ENCODE results near the gene TMED9.

TMED9 gene

GRCh38 chr5:177605078-177605477, 13.1 kb downstream of the TMED9 start:
- Mint-ChIP-seq H3K9me3 (no peaks in the 10 kb centered on the region), H3K36me3 (ENCODE audit: low read depth) (peaks cover 60% of the 10 kb centered on the region), H3K27me3 (no peaks in the 10 kb centered on the region), H3K27ac (no peak overlapping the region), H3K4me1 (ENCODE audit: low read depth) (peaks cover 30% of the 10 kb centered on the region), H3K4me3 (no peak overlapping the region)
- intact Hi-C loops (cut with micrococcal nuclease) = loop anchor here (5.0 kb wide), 1 partner anchor 457 kb away; no protein-coding TSS in a partner anchor

- Mint-ChIP-seq H3K36me3 (ENCODE audit: low read depth) (peaks cover 60% of the 10 kb centered on the region), H3K4me1 (ENCODE audit: low read depth) (peaks cover 25% of the 10 kb centered on the region), H3K9me3 (no peaks in the 10 kb centered on the region), H3K27me3 (no peaks in the 10 kb centered on the region), H3K27ac (no peak overlapping the region), H3K4me3 (no peak overlapping the region)
- intact Hi-C loops (cut with micrococcal nuclease) = loop anchor here (5.0 kb wide), 1 partner anchor 457 kb away; no protein-coding TSS in a partner anchor
Observed at GRCh38 chr5:177605667-177606066, 13.7 kb downstream of the TMED9 start.

- Mint-ChIP-seq H3K4me3 (no peak overlapping the region), H3K9me3 (no peaks in the 10 kb centered on the region), H3K36me3 (ENCODE audit: low read depth) (peaks cover 62% of the 10 kb centered on the region), H3K27ac (no peak overlapping the region), H3K4me1 (ENCODE audit: low read depth) (peaks cover 20% of the 10 kb centered on the region), H3K27me3 (no peaks in the 10 kb centered on the region)
- intact Hi-C loops (cut with micrococcal nuclease) = loop anchor here (5.0 kb wide), 1 partner anchor 456 kb away; no protein-coding TSS in a partner anchor
Observed at GRCh38 chr5:177606071-177607051, 14.4 kb downstream of the TMED9 start.

GRCh38 chr5:177607115-177607451, 15.1 kb downstream of the TMED9 start:
- intact Hi-C loops (cut with micrococcal nuclease) = loop anchor here (5.0 kb wide), 1 partner anchor 455 kb away; no protein-coding TSS in a partner anchor

GRCh38 chr5:177607452-177608192, 15.6 kb downstream of the TMED9 start:
- Mint-ChIP-seq H3K9me3 (no peaks in the 10 kb centered on the region), H3K4me1 (ENCODE audit: low read depth) (peaks cover 14% of the 10 kb centered on the region), H3K27ac (no peak overlapping the region), H3K27me3 (no peaks in the 10 kb centered on the region), H3K36me3 (ENCODE audit: low read depth) (peaks cover 74% of the 10 kb centered on the region), H3K4me3 (no peak overlapping the region)
- intact Hi-C loops (cut with micrococcal nuclease) = loop anchor here (5.0 kb wide), 1 partner anchor 455 kb away; no protein-coding TSS in a partner anchor

More at GRCh38 chr5:177607115-177607451, 15.1 kb downstream of the TMED9 start:
- H3K27ac Mint-ChIP-seq = no peak overlapping the region
- no peak overlapping the region for H3K4me3 Mint-ChIP-seq
- no peaks in the 10 kb centered on the region for H3K27me3 Mint-ChIP-seq
- peaks cover 20% of the 10 kb centered on the region for H3K4me1 Mint-ChIP-seq (ENCODE audit: low read depth)
- peaks cover 69% of the 10 kb centered on the region for H3K36me3 Mint-ChIP-seq (ENCODE audit: low read depth)
- H3K9me3 Mint-ChIP-seq = no peaks in the 10 kb centered on the region

GRCh38 chr5:177608243-177609075, 16.5 kb downstream of the TMED9 start:
- Mint-ChIP-seq H3K4me1 (ENCODE audit: low read depth) (peaks cover 12% of the 10 kb centered on the region), H3K4me3 (no peak overlapping the region), H3K27ac (no peak overlapping the region), H3K27me3 (no peaks in the 10 kb centered on the region), H3K9me3 (no peaks in the 10 kb centered on the region), H3K36me3 (ENCODE audit: low read depth) (peaks cover 77% of the 10 kb centered on the region)
- intact Hi-C loops (cut with micrococcal nuclease) = loop anchor here (5.0 kb wide), 1 partner anchor 454 kb away; no protein-coding TSS in a partner anchor

GRCh38 chr5:177609076-177610059, 17.4 kb downstream of the TMED9 start:
- no peaks in the 10 kb centered on the region for H3K9me3 Mint-ChIP-seq
- peaks cover 71% of the 10 kb centered on the region for H3K36me3 Mint-ChIP-seq (ENCODE audit: low read depth)
- H3K27me3 Mint-ChIP-seq = no peaks in the 10 kb centered on the region
- H3K4me1 Mint-ChIP-seq (ENCODE audit: low read depth) = peaks cover 12% of the 10 kb centered on the region
- intact Hi-C loops (cut with micrococcal nuclease) = loop anchor here (5.0 kb wide), 1 partner anchor 453 kb away; no protein-coding TSS in a partner anchor
- no peak overlapping the region for H3K27ac Mint-ChIP-seq
- H3K4me3 Mint-ChIP-seq = no peak overlapping the region

GRCh38 chr5:177610131-177610769, 18.2 kb downstream of the TMED9 start:
- Mint-ChIP-seq H3K4me1 (ENCODE audit: low read depth) (peaks cover 12% of the 10 kb centered on the region), H3K27ac (no peak overlapping the region), H3K36me3 (ENCODE audit: low read depth) (peaks cover 68% of the 10 kb centered on the region), H3K27me3 (no peaks in the 10 kb centered on the region), H3K4me3 (no peak overlapping the region), H3K9me3 (no peaks in the 10 kb centered on the region)
- intact Hi-C loops (cut with micrococcal nuclease) = no loop called here

- Mint-ChIP-seq H3K27ac (no peak overlapping the region), H3K4me1 (ENCODE audit: low read depth) (peaks cover 12% of the 10 kb centered on the region), H3K9me3 (no peaks in the 10 kb centered on the region), H3K4me3 (no peak overlapping the region), H3K36me3 (ENCODE audit: low read depth) (peaks cover 63% of the 10 kb centered on the region), H3K27me3 (no peaks in the 10 kb centered on the region)
- intact Hi-C loops (cut with micrococcal nuclease) = no loop called here
Observed at GRCh38 chr5:177610770-177611445, 18.9 kb downstream of the TMED9 start.

GRCh38 chr5:177611446-177612214, 19.6 kb downstream of the TMED9 start:
- peaks cover 63% of the 10 kb centered on the region for H3K36me3 Mint-ChIP-seq (ENCODE audit: low read depth)
- H3K4me1 Mint-ChIP-seq (ENCODE audit: low read depth) = peaks cover 9% of the 10 kb centered on the region
- intact Hi-C loops (cut with micrococcal nuclease) = no loop called here
- no peak overlapping the region for H3K4me3 Mint-ChIP-seq
- no peaks in the 10 kb centered on the region for H3K9me3 Mint-ChIP-seq
- H3K27ac Mint-ChIP-seq = no peak overlapping the region
- H3K27me3 Mint-ChIP-seq = no peaks in the 10 kb centered on the region

GRCh38 chr5:177612215-177612673, 20.2 kb downstream of the TMED9 start:
- no peak overlapping the region for H3K27ac Mint-ChIP-seq
- intact Hi-C loops (cut with micrococcal nuclease) = no loop called here
- no peak overlapping the region for H3K4me3 Mint-ChIP-seq
- peaks cover 3% of the 10 kb centered on the region for H3K4me1 Mint-ChIP-seq (ENCODE audit: low read depth)
- no peaks in the 10 kb centered on the region for H3K27me3 Mint-ChIP-seq
- H3K9me3 Mint-ChIP-seq = no peaks in the 10 kb centered on the region
- H3K36me3 Mint-ChIP-seq (ENCODE audit: low read depth) = peaks cover 66% of the 10 kb centered on the region
